ENCODE results near the gene IQGAP2. TPM values are rescaled to one million over a fixed set of nuclear protein-coding genes. Genes with fewer than 3 reads are reported as not detected.
"Not testable (repeated sequence)": the region's sequence is repeated elsewhere in the genome, so short reads cannot be mapped to it uniquely, and the experiment has no call there.

The IQGAP2 gene
- polyA plus RNA-seq, 1 donor from 2014 or later = 8.0 TPM

GRCh38 chr5:76733049-76733417 is 329.9 kb downstream of the IQGAP2 start:
- peak overlapping the region in 2 of 3 donors; percentile 8 to 25 for H3K27ac Mint-ChIP-seq
- peaks cover 7 to 18% (median 8%) of the 10 kb centered on the region in 3 donors for H3K9me3 Mint-ChIP-seq
- peaks cover 0 to 10% (median 3%) of the 10 kb centered on the region in 3 donors for H3K4me1 Mint-ChIP-seq
- H3K4me3 Mint-ChIP-seq = peak overlapping the region; percentile 61 to 90 (median 80)
- H3K27me3 Mint-ChIP-seq = peaks cover 8% of the 10 kb centered on the region
- H3K36me3 Mint-ChIP-seq = peaks cover 4% of the 10 kb centered on the region

GRCh38 chr5:76735762-76736545 is 332.9 kb downstream of the IQGAP2 start:
- Mint-ChIP-seq H3K36me3 (no peaks in the 10 kb centered on the region), H3K4me1 (peaks cover 6 to 15% (median 13%) of the 10 kb centered on the region in 3 donors), H3K27ac (no peak overlapping the region), H3K4me3 (no peak overlapping the region), H3K9me3 (no peaks in the 10 kb centered on the region), H3K27me3 (peaks cover 5% of the 10 kb centered on the region)

GRCh38 chr5:76736679-76737556 is 333.8 kb downstream of the IQGAP2 start:
- Mint-ChIP-seq H3K9me3 (no peaks in the 10 kb centered on the region), H3K36me3 (peaks cover 2% of the 10 kb centered on the region), H3K4me1 (peaks cover 6 to 15% (median 15%) of the 10 kb centered on the region in 3 donors), H3K4me3 (peak overlapping the region in 1 of 4 donors; percentile 57), H3K27ac (no peak overlapping the region), H3K27me3 (peaks cover 5% of the 10 kb centered on the region)

- Mint-ChIP-seq H3K27me3 (peaks cover 2% of the 10 kb centered on the region), H3K36me3 (peaks cover 2% of the 10 kb centered on the region), H3K4me1 (peaks cover 6 to 15% (median 10%) of the 10 kb centered on the region in 3 donors), H3K4me3 (peak overlapping the region in 1 of 4 donors; percentile 30), H3K9me3 (no peaks in the 10 kb centered on the region), H3K27ac (peak overlapping the region in 1 of 3 donors; percentile 31)
Observed at GRCh38 chr5:76737846-76738245, 334.8 kb downstream of the IQGAP2 start.

GRCh38 chr5:76741506-76741905 is 338.4 kb downstream of the IQGAP2 start:
- H3K36me3 Mint-ChIP-seq, H3K27me3 Mint-ChIP-seq, H3K27ac Mint-ChIP-seq, H3K9me3 Mint-ChIP-seq: not testable (repeated sequence)
- peaks cover 6 to 12% (median 7%) of the 10 kb centered on the region in 3 donors for H3K4me1 Mint-ChIP-seq
- peak overlapping the region in 1 of 4 donors; percentile 42 for H3K4me3 Mint-ChIP-seq

GRCh38 chr5:76742583-76742982 is 339.5 kb downstream of the IQGAP2 start:
- H3K9me3 Mint-ChIP-seq = no peaks in the 10 kb centered on the region
- no peak overlapping the region for H3K4me3 Mint-ChIP-seq
- H3K27me3 Mint-ChIP-seq = peaks cover 2% of the 10 kb centered on the region
- H3K36me3 Mint-ChIP-seq = peaks cover 2% of the 10 kb centered on the region
- peaks cover 6 to 12% (median 6%) of the 10 kb centered on the region in 3 donors for H3K4me1 Mint-ChIP-seq
- no peak overlapping the region for H3K27ac Mint-ChIP-seq

GRCh38 chr5:76744632-76745031 is 341.5 kb downstream of the IQGAP2 start:
- H3K27ac Mint-ChIP-seq = no peak overlapping the region

GRCh38 chr5:76745670-76746069 is 342.6 kb downstream of the IQGAP2 start:
- no peak overlapping the region for H3K27ac Mint-ChIP-seq
- no peak overlapping the region for H3K4me3 Mint-ChIP-seq
- H3K36me3 Mint-ChIP-seq = peaks cover 2% of the 10 kb centered on the region
- H3K4me1 Mint-ChIP-seq = peaks cover 0 to 4% (median 0%) of the 10 kb centered on the region in 3 donors
- peaks cover 10% of the 10 kb centered on the region for H3K27me3 Mint-ChIP-seq
- no peaks in the 10 kb centered on the region for H3K9me3 Mint-ChIP-seq

More at GRCh38 chr5:76744632-76745031, 341.5 kb downstream of the IQGAP2 start:
- peaks cover 10% of the 10 kb centered on the region for H3K27me3 Mint-ChIP-seq
- H3K4me3 Mint-ChIP-seq = no peak overlapping the region
- no peaks in the 10 kb centered on the region for H3K9me3 Mint-ChIP-seq
- H3K36me3 Mint-ChIP-seq = peaks cover 2% of the 10 kb centered on the region
- peaks cover 0 to 2% (median 0%) of the 10 kb centered on the region in 3 donors for H3K4me1 Mint-ChIP-seq

- H3K27me3 Mint-ChIP-seq = peaks cover 11% of the 10 kb centered on the region
- H3K4me3 Mint-ChIP-seq = no peak overlapping the region
- H3K36me3 Mint-ChIP-seq = no peaks in the 10 kb centered on the region
- no peaks in the 10 kb centered on the region for H3K9me3 Mint-ChIP-seq
- no peak overlapping the region for H3K27ac Mint-ChIP-seq
- peaks cover 0 to 2% (median 0%) of the 10 kb centered on the region in 3 donors for H3K4me1 Mint-ChIP-seq
Observed at GRCh38 chr5:76746677-76747076, 343.6 kb downstream of the IQGAP2 start.

GRCh38 chr5:76747706-76748105 is 344.6 kb downstream of the IQGAP2 start:
- no peak overlapping the region for H3K4me3 Mint-ChIP-seq
- H3K27me3 Mint-ChIP-seq = peaks cover 11% of the 10 kb centered on the region
- no peaks in the 10 kb centered on the region for H3K36me3 Mint-ChIP-seq
- no peak overlapping the region for H3K27ac Mint-ChIP-seq
- no peaks in the 10 kb centered on the region for H3K9me3 Mint-ChIP-seq
- H3K4me1 Mint-ChIP-seq = peaks cover 0 to 2% (median 0%) of the 10 kb centered on the region in 3 donors

- Mint-ChIP-seq H3K27ac (no peak overlapping the region), H3K4me1 (peaks cover 0 to 2% (median 0%) of the 10 kb centered on the region in 3 donors), H3K4me3 (no peak overlapping the region), H3K27me3 (peaks cover 11% of the 10 kb centered on the region), H3K9me3 (no peaks in the 10 kb centered on the region), H3K36me3 (no peaks in the 10 kb centered on the region)
Observed at GRCh38 chr5:76751291-76751690, 348.2 kb downstream of the IQGAP2 start.

GRCh38 chr5:76754668-76755078 is 351.6 kb downstream of the IQGAP2 start:
- peaks cover 0 to 2% (median 0%) of the 10 kb centered on the region in 3 donors for H3K4me1 Mint-ChIP-seq
- H3K4me3 Mint-ChIP-seq = no peak overlapping the region
- peaks cover 1% of the 10 kb centered on the region for H3K27me3 Mint-ChIP-seq
- peaks cover 0 to 2% (median 0%) of the 10 kb centered on the region in 3 donors for H3K9me3 Mint-ChIP-seq
- no peak overlapping the region for H3K27ac Mint-ChIP-seq
- H3K36me3 Mint-ChIP-seq = no peaks in the 10 kb centered on the region

- Mint-ChIP-seq H3K4me1 (no peaks in the 10 kb centered on the region), H3K9me3 (peaks cover 0 to 2% (median 0%) of the 10 kb centered on the region in 3 donors), H3K27ac (no peak overlapping the region), H3K36me3 (no peaks in the 10 kb centered on the region), H3K4me3 (no peak overlapping the region), H3K27me3 (peaks cover 2% of the 10 kb centered on the region)
Observed at GRCh38 chr5:76755779-76756637, 352.9 kb downstream of the IQGAP2 start.

- no peaks in the 10 kb centered on the region for H3K36me3 Mint-ChIP-seq
- peaks cover 0 to 2% (median 0%) of the 10 kb centered on the region in 3 donors for H3K9me3 Mint-ChIP-seq
- H3K27me3 Mint-ChIP-seq = peaks cover 2% of the 10 kb centered on the region
- H3K4me3 Mint-ChIP-seq = no peak overlapping the region
- no peaks in the 10 kb centered on the region for H3K4me1 Mint-ChIP-seq
- no peak overlapping the region for H3K27ac Mint-ChIP-seq
Observed at GRCh38 chr5:76757049-76757448, 354.0 kb downstream of the IQGAP2 start.
